Esophagus muscularis mucosa (tissue), 3 donors: ENCODE measurements around the gene ATXN3.

ENCODE experiments used
- EP300 ChIP-seq: sonication (generic); formaldehyde crosslinking; IDR thresholded peaks from one replicate; pipeline ENCODE4 v1.6.1; 2017; ENCODE audit warnings: antibody characterized with exemption
- TF ChIP-seq, protein P1 (sequence below), 3 experiments: fragments of 200-600 bp in 2 of 3; fragments of 450-650 bp in 1 of 3; sonication (generic) in 2 of 3; IDR thresholded peaks; one replicate each; pipeline ENCODE4 v1.5.1; 2017 to 2019; ENCODE audit warnings: antibody characterized with exemption in 3 of 3, mild to moderate bottlenecking in 2 of 3, moderate library complexity in 1 of 3

DNA sequence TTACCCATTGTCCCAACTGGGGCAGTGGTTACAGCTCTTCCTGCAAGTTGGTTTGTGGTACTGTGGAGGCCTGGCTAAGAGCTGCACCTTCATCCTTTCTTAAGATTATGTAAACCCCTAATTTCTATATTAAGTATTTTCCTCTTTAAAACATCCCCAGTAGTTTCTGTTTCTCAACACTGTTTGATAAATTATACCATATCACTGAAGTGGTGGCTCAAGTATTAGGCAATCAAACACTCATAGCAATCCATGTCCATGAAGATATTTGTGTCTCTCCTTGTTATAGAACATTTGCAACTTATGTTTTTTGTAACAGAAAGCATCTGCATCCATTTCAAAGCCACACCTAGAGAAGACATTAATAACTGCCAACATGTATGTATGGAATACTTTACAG, 31.8 kb downstream of the ATXN3 start:
- TF ChIP-seq, protein P1, sequence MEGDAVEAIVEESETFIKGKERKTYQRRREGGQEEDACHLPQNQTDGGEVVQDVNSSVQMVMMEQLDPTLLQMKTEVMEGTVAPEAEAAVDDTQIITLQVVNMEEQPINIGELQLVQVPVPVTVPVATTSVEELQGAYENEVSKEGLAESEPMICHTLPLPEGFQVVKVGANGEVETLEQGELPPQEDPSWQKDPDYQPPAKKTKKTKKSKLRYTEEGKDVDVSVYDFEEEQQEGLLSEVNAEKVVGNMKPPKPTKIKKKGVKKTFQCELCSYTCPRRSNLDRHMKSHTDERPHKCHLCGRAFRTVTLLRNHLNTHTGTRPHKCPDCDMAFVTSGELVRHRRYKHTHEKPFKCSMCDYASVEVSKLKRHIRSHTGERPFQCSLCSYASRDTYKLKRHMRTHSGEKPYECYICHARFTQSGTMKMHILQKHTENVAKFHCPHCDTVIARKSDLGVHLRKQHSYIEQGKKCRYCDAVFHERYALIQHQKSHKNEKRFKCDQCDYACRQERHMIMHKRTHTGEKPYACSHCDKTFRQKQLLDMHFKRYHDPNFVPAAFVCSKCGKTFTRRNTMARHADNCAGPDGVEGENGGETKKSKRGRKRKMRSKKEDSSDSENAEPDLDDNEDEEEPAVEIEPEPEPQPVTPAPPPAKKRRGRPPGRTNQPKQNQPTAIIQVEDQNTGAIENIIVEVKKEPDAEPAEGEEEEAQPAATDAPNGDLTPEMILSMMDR (IDR thresholded peaks at IDR 0.05) = no peak
- no peak for TF ChIP-seq EP300
